GM12873 (cell line): ENCODE measurements around the gene STAT5B.

Experiments
- CTCF ChIP-seq: IDR thresholded peaks from 2 replicates; pipeline ENCODE4 v1.5.1; 2012; ENCODE audit warnings: low read depth, mild to moderate bottlenecking, moderate library complexity, low read length, control low read depth; ENCODE audit not compliant: insufficient read depth; ENCODE audit errors: missing control alignments

STAT5B gene

GRCh38 chr17:42289611-42290181 lies 13.5 kb upstream of the STAT5B start:
- TF ChIP-seq CTCF = no peak

DNA sequence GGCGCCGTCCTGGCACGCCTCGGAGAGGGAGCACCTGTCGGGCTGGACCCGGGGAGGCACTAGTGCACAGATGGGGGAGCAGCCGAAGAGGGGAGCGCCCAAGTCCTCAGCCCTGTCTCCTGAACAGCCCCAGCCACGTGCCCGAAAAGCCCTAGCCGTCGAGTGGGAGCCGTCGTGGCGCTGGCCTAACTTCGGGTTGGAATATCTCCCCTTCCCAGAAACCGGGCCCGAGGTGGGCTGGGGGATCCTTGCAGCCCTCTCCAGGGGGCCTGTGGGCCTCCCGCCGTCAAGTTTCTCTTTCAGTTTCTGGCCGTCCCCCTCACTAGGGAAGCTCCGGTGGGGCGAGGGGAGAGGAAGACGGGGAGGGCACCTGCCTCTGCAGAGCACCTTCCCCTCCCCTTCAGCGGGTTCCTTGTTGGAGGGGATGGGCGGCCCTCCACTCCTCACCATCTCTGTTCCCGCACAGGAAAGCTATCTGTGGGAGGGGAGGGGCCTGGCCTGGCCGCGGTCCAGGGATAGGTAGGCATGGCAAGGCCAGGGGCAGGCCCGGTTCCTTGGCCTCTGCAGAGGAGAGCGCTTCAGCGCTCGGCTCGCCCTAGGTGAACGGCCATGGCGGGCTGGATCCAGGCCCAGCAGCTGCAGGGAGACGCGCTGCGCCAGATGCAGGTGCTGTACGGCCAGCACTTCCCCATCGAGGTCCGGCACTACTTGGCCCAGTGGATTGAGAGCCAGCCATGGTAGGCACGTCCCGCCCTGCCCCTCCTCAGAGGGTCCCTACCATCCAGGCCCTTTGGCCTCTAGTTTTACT lies 12.8 kb upstream of the STAT5B start:
- no peak for TF ChIP-seq CTCF

DNA sequence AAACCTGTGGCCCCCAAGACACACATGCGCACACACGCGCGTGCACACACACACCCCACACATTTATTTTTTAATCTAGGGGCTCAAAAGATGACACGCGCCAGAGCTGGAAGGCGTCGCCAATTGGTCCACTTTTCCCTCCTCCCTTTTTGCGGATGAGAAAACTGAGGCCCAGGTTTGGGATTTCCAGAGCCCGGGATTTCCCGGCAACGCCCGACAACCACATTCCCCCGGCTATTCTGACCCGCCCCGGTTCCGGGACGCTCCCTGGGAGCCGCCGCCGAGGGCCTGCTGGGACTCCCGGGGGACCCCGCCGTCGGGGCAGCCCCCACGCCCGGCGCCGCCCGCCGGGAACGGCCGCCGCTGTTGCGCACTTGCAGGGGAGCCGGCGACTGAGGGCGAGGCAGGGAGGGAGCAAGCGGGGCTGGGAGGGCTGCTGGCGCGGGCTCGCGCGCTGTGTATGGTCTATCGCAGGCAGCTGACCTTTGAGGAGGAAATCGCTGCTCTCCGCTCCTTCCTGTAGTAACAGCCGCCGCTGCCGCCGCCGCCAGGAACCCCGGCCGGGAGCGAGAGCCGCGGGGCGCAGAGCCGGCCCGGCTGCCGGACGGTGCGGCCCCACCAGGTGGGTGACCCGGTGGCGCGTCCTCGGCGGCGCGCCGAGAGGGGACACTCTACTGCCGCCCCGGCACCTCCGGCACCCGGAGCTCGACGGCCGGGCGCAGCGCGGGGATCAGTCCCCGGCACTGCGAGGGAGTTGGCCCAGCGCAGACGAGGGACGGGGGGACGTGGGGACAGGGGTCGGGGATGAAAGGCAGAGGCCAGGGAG lies 12.0 kb upstream of the STAT5B start, which contains the start of gene STAT5A:
Gene STAT5A, plus strand, starts transcription at position 522 of the 826 bp plus-strand sequence. CDS start 914 bp downstream, outside the sequence.
- no peak for TF ChIP-seq CTCF

GRCh38 chr17:42287305-42287976 lies 11.2 kb upstream of the STAT5B start:
- no peak for TF ChIP-seq CTCF

DNA sequence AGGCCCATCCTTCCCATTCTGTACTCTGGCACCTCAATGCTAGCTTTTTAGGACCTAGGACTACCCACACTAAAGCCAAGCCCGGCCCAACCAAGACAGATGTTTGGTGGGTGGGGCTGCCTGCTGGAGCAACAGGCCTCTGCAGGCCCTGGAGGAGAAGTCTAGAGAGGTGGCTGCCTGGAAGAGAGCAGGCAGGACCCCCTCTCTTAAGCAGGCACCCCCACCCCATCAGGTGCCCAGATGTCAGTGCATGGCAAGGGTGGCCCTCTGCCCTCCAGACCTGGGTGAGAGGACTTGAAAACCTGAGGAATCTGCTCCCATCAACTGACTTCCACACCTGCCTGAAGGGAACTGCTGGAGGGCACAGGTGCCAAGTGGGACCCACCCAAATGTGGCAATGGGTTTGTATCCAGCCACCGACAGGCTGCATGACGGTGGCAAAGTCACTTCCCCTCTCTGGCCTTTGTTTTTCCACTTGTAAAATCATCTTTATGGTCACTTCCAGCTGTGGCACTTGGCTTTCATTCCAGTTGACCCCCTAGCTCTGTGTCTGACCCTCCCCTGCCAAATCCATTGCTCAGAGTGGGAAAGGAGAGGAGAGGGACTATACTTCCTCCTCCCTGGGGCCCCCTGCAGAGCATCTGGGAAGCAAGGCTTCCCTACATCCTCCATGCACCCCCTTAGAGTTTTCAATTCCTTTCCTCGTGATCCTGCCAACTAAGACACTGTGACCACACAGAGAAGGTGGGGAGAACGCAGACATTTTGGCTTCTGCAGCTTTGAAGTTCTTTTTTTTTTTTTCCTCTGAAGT lies 10.4 kb upstream of the STAT5B start:
- TF ChIP-seq CTCF = no peak

GRCh38 chr17:42285346-42286050 lies 9.3 kb upstream of the STAT5B start:
- TF ChIP-seq CTCF = no peak
